Mesenteric fat pad (tissue), 1 donor: Measurements from ENCODE around the gene FAM193A. TPM values are rescaled to one million over a fixed set of nuclear protein-coding genes. Genes with fewer than 3 reads are reported as not detected.
A peak's percentile ranks its signal among the peaks of the same experiment; 100 is the strongest.
"Not testable (repeated sequence)": the region's sequence is repeated elsewhere in the genome, so short reads cannot be mapped to it uniquely, and the experiment has no call there.

ENCODE experiments used
- DNase-seq: peaks from one replicate; pipeline ENCODE4 v3.0.0-alpha.2; 2020; ENCODE audit warnings: low spot score
- total RNA-seq: library from RNA; stranded (reverse); fragmentation: NEBNext Ultra II Directional; extraction: Animal tissue kit (Norgen Biotek cat#: 25700); gene quantifications from one replicate; pipeline ENCODE4 v1.2.1, GENCODE V29; 2021
- donor health status: DM: yes; HTN: yes; CAD: no.

Gene FAM193A
- total RNA-seq, 1 donor from 2014 or later: 25.3 TPM

DNA sequence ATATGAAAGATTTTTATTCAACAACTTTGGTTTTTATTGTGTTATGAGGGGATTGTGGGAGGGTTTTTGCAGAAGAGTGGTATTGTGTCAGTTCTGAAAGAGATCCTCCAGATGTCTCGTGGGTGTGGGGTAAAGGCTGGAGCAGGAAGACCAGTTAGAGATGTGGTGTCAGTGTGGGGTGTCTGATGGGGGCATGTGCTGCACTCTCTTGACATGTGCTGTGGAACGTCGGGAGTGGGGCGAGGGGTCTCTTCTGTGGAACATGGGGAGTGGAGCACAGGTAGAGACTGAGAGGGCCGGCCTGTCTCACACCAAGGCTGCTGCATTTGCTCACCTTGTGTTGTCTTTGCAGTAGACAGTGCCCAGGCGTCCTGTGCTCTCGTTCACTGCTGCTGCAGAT, 37.6 kb downstream of the FAM193A start:
- no peak for DNase-seq

DNA sequence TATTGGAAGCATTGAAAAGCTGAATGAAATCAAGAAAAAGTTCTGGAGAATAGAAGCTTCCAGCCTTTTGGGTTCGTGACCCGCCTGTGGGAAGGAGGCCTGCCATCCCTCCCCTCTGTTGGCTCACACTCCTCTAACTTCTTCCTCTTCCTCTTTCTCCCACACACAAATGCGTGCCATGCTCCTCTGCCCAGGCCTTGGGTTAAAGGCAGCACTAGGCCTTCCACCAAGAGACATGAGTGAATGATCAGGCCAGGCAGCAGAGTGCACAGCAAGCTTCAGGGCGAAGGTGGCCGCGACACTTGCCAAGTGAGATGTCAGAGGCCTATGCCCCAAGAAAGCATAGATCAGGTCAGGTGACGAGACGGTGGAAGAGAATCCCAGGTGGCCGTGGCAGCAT, 38.4 kb downstream of the FAM193A start:
- no peak for DNase-seq

DNA sequence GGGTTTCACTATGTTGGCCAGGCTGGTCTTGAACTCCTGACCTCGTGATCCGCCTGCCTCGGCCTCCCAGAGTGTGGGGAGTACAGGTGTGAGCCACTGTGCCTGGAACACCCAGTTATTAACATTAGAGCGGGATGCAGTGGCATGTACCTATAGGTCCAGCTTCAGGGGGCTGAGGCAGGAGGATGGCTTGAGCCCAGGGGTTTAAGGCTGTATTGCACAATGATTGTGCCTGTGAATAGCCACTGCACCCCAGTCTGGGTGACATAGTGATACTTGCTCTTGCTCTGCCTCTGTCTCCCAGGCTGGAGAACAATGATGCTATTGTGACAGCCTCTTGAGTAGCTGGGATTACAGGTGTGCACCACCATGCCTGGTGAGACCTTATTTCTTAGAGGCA, 39.8 kb downstream of the FAM193A start:
- peak; percentile 51 for DNase-seq

DNA sequence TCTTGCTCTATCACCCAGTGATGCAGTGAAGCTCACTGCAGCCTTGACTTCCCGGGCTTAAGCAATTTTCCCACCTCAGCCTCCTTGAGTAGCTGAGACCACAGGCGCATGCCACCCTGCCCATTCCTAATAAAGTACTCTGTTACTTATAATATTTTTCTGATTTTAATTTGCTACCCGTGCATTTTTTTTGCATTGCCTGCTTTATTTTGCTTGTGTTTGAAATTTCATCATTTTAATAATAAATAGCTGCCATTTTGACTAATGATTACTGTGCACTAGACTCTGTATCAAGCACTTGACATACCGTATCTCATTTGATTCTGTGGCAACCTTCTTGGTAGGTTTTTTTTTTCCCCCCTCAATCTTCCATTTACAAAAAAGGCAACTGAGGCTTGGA, 41.7 kb downstream of the FAM193A start:
- no peak for DNase-seq

DNA sequence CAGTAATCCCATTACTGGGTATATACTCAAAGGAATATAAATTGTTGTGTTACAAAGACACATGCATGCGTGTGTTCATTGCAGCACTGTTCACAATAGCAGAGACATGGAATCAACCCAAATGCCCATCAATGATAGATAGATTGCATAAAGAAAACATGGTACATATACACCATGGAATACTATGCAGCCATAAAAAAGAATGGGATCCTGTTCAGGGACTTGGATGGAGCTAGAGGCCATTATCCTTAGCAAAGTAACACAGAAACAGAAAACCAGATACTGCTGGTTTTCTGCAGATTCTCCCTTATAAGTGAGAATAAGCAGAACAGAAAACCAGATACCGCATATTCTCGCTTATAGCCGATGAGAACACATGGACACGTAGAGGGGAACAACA, 43.5 kb downstream of the FAM193A start:
- DNase-seq: no peak

DNA sequence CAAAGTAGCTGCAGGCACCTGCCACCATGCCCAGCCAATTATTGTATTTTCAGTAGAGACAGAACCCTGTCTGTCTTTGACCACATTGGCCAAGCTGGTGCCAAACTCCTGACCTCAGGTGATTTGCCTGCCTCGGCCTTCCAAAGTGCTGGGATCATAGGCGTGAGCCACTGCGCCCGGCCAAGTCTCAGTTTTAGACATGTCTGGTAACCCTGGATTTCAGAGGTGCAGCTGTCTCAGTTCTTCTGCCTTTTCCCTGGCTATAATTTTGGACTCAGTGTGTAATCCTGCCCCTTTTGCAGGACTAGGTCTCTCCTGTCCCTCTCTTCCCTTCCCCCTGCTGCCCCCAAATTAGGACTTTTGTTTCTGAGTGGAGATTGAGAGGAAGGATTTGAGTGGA, 46.6 kb downstream of the FAM193A start:
- no peak for DNase-seq

DNA sequence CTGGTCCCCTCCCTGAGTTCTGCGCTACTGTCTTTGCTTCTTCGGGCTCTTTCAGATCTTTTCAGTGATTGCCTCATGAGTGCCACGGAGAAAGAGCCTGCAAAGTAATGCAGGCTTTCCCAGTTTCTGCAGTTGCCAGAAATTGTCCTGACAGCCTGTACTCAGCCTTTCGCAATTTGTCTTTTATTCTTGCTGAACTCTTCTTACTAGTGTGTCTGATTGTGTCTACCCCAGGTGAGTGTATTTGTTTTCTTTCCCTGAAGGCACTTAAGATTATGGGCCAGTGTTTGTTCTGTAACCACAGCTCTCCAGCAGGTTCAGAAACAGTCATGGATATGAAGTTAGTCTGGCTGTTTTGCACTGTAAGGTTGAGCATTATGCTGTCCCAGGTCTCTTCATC, 47.1 kb downstream of the FAM193A start:
- DNase-seq: no peak

DNA sequence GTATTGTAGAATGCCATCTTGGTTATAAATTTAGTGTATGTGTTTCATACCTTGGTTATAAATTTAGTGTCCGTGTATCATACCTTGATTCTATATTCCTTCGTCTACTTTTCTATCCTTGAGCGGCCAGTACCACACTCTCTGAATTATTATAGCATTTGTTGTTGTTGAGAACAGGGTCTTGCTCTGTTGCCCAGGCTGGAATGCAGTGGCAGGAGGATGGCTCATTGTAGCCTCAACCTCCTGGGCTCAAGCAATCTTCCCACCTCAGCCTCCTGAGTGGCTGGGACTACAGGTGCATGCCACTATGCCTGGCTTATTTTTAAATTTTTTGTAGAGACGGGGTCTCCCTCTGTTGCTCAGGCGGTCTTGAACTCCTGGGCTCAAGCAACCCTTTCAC, 50.1 kb downstream of the FAM193A start:
- DNase-seq: no peak

DNA sequence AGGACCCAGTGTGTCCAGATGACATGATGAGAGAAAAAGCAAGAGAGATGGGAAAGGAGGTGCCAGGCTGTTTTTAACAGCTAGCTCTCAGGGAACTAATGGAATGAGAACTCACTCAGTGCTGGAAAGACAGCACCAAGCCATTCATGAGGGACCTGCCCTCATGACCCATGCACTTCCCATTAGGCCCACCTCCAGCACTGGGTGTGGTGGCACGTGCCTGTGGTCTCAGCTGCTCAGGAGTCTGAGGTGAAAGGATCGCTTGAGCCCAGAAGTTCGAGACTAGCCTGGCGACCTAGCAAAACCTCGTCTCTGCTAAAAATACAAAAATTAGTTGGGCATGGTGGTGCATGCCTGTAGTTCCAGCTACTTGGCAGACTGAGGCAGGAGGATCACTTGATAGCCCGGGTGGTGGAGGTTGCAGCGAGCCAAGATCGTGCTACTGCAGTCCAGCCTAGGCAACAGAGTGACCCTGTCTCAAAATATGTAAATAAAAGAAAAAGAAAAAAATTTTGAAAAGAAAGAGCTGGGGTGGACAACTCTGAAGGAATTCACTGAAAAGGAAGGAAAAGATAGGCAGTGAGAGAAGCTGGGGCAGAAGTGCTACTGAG, 50.9 kb downstream of the FAM193A start:
- no peak for DNase-seq

DNA sequence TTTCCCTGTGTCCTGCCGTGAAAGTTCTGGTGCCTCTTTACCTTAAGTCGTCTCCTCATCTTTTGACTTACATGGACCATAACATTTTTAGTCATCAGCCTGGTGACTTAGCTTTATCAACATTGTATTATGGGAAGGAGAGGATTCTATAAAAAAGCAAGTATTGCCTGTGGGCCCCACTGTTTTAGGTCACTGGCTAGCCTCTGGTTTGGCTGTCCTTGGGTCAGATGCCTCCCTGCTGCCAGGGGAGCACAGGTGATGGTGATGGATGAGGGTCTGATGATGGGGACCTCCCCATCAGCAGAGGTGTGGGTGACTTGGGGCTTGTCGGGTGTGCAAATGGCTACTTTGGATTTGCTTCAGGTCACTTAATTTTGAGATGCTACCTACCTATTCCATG, 51.8 kb downstream of the FAM193A start:
- no peak for DNase-seq

DNA sequence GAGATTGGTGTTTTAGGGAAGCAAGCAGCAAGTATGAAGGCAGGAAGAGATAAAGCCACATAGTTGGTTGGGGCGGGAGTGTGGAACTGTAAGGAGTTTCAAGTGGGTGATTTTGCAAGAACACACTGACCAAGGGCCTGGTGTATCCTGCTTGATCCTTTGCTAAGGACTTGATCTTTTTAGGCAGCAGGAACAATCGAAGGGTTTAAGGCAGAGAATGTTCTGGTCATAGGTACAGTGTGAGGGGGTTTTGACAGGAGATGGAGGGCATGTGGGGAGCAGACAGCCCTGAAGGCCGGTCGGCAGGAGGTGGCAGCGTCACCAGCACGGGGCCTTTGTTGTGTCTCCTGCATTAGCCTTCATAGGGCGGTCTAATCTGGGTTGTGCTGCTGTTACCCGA, 54.7 kb downstream of the FAM193A start:
- DNase-seq: no peak

DNA sequence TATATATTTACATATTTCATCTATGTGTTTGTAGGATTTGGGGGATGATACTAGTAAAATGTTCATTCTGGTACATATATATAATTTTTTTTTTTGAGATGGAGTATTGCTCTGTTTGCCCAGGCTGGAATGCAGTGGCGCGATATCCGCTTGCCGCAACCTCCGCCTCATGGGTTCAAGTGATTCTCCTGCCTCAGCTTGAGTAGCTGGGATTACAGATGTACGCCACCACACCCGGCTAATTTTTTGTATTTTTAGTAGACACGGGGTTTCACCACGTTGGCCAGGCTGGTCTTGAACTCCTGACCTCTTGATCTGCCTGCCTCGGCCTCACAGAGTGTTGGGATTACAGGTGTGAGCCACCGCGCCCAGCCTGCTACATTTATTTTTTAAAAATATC, 55.6 kb downstream of the FAM193A start:
- DNase-seq: not testable (repeated sequence)

DNA sequence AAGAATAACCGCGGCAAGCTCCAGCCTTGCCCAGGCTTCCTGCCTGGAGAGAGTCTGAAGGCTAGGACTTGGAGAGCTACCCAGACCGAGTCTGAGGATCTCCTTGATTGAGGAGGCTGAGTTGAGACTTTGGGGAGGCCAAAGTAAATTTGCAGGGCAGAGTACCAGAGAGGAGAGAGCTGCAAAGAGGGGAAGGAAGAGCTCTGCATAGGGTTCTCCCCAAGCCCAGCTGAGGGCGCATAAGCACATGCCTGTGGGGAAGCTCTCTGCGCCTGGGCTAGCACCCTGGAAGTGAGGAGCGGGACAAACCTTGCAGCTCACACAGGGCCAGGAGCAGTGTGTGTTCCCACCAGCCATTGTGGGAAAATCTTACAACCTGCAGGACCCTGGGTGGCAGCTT, 56.1 kb downstream of the FAM193A start:
- no peak for DNase-seq

DNA sequence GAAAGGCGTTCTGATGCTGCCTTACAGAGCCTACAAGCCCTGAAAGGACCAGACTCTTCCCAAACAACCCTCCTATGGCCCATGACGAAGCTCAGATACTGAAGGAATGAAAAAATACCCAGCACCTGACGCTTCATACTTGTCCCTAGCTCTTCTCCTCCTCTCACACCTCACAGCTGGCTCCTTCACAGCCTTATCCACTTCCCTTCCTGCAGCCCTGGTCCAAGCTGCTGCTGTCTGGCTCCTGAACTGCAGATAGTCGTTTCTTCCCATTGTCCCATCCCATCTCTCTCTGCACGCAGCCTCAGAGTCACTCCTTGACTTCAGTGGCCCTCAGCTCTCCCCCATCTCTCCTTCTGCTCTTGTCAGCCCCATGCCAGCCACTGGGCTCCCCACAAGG, 56.6 kb downstream of the FAM193A start:
- DNase-seq: no peak

DNA sequence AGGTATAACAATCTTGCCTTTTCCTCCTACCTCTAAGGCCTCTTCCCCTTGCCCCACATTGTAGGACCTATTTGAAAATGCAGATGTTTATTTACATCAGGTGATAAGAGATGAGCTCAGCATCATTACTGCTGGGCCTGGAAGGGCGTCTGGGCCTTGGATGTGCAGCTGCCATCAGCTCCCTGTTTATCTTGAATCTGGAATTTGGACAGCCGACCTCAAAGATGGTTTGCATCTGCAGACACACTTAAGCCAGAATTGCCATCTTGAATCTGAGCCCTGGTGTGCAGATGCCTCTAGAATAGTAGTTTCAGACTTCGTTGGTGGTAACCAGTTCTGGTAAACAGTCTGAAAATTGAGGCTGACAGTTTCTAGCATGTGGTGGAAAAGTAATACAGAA, 59.0 kb downstream of the FAM193A start:
- no peak for DNase-seq

DNA sequence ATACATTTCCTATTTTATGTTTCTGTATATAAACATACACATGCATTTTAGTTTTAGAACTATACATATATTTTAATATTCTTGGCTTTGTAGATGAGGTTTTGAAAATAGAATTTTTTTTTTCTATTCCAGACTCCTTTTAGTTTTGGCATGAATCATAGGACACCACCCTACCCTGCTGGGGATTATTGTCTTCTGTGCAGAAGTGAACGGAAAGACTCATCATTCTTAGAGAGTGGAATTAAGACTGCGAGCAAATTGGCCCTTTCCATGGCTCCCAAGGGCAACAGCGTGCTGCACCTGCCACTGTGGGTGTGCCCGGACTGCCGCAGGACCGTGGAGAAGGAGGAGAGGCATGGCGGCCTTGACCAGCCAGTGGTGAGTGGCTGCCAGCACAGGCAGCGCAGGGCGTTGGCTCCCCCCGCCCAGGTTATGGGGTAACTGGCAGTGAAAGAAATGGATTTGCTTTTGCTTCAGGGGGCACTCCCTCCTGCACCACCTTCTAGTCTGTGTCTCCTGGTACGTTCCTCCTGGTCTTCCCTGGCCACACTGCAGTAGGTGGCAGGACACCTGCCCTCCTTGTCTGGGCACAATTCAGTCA, 59.6 kb downstream of the FAM193A start:
- no peak for DNase-seq

DNA sequence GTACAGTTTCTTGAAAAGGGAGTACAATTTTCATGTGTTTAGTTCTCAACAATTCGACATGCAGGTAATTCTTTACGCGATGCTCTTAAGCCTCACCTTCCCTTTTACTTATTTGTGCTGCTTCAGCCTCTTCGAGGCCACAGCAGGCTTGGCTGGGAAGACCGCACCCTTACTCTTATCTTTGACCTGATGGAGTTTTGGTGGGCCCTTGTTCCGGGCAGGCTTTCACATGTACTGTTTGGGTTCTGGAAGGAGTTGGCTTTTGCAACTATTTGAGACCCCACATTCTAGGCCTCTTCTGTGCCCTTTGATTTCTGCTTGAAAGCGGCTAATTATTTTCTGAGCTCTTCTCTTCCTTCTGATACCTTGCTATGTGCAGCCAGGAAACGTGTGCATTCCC, 60.2 kb downstream of the FAM193A start:
- DNase-seq: no peak

DNA sequence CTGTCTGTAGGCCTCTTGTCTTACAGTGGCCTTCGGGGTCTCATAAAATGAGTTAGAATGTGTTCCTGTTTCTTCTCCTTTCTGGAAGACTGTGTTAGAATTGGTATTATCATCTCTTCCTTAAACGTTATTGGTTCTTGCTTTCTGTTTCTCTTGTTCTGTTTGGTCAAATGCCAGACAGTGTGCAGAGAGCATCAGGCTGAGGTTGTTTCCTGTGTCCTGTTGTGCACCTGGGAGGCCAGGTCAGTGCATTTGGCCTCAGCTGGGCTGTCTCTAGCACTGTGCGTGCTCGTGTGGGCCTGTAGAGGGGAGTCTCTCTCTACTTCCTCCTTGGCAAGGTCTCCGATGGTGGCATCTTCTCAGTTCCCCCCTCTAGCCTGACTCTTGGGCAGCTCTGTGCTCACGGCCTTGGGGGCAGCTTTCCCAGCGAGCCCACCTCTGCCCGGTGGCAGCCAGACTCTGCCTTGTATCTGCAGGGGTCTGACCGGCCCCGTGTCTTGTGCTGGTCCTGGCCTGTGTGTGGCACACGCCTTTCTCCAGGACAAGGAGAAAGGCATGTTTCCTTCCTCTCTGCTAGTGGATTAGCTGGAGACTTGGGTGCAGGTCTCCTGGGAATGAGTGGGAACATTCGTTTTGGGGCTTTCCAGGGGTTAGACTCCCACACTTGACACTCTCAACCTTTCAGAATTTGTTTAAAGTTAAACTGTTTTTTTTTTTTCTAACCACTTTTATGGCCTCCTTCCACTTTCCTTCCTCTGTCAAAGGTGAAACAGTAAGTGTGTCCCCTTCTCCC, 62.3 kb downstream of the FAM193A start:
- DNase-seq: no peak

DNA sequence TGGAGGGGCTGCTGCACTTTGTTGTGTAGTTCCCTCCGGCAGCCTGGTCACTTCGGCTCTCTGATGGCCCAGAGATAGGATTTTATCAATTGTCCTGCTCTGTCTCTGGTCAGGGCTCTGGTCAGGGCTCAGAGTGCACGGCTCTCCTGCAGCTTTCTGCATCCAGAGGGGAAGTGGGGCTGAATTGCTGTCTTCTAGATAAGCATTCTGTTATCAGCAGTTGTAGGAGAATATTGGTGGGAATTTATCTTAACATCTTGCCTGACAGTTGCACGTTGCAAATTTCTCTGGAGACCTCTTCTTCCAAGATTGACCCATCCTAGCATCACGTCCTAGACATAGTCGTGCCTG, 62.8 kb downstream of the FAM193A start:
- DNase-seq: no peak

DNA sequence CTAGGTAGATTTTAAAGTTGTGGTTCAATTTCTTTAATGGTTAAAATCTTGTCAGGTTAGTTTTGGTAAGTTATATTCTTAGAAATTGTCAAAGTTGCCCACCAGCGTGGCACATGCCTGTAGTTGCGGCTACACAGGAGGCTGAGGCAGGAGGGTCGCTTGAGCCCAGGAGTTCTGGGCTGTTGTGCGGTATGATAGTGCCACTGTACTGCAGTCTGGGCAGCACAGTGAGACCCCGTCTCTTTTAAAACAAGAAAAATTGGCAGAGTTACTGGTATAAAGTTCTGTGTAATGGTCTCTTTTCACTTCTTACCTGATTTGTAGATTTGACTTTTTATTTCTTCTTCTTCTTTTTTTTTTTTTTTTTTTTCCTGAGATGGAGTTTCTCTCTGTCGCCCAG, 64.4 kb downstream of the FAM193A start:
- no peak for DNase-seq

DNA sequence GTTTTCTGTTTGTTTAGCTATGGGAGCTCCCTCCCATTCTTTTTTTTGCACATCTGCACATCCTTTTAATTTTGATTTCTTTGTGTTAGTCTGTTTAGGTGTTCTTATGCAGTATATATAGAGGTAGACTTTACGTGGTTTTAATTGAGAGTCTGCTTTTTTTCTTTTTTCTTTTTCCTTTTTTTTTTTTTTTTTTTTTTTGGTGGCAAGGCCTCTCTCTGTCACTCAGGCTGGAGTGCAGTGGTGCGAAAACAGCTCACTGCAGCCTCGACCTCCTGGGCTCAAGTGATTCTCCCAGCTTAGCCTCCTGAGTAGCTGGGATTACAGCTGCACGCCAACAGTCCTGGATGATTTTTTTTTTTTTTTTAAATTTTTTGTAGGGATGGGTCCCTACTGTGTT, 68.2 kb downstream of the FAM193A start:
- DNase-seq: peak; percentile 33

DNA sequence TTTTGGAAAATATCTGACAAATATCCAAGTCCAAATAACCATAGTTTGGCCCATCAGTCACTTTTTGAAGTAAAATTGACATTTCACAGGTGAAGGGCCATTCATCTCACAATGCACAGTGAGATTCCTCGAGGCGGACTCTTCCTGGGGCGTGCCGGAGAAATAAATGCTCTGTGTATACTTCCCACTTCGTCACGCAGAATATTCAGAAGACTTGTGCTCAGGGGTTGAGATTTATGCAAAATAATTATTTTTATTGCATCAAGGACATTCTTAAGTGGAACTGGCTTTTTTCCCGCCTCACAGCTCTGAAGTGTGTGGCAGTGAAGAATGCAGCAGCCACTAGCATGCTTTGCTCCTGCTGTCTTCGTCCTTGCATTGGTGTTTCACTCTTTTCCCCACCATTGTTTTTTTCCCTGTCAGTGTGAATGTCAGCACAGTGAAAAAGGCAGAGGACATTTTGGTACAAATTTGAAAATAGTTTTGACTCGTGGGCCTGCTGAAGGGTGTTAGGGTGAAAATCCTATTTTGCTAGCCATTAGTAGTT, 70.6 kb downstream of the FAM193A start:
- DNase-seq: peak; percentile 30

DNA sequence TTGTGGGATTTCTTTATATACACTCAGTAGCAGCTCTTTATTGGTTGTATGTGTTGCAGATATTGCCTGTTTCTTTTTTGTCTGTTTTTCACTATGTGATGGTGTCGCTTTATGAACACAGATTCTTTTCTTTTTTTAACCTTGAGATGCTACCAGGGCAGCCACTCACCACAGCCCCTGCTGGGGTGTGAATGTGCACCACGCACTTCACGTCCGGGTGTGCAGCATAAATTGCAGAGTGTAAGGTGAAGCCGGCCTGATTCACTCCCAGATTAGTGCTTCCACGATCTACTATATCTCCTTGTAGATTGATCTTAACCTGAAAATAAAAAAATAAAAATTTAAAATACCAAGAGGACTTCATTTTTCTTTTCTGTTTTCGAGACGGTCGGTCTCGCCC, 71.4 kb downstream of the FAM193A start:
- DNase-seq: no peak
